Left ventricle myocardium inferior (tissue), 1 donor: Measurements from ENCODE around the gene SATB2. TPM values are rescaled to one million over a fixed set of nuclear protein-coding genes. Genes with fewer than 3 reads are reported as not detected.

Experiments used
- DNase-seq: peaks from one replicate; pipeline ENCODE4 v3.0.0-alpha.2; 2020
- H3K27ac ChIP-seq: fragments of 200-600 bp; replicated peaks from 2 replicates; pipeline ENCODE4 v1.8.0; 2021
- H3K27me3 ChIP-seq: fragments of 200-600 bp; 2 replicates; pipeline ENCODE4 v1.8.0; 2021; ENCODE audit warnings: low read depth
- H3K36me3 ChIP-seq: fragments of 200-600 bp; 2 replicates; pipeline ENCODE4 v1.8.0; 2021
- H3K4me1 ChIP-seq: fragments of 200-600 bp; 2 replicates; pipeline ENCODE4 v1.8.0; 2021
- H3K4me3 ChIP-seq: fragments of 200-600 bp; 2 replicates; pipeline ENCODE4 v1.8.0; 2021; ENCODE audit warnings: mild to moderate bottlenecking, moderate library complexity
- H3K9me3 ChIP-seq: fragments of 200-600 bp; replicated peaks from 2 replicates; pipeline ENCODE4 v1.8.0; 2021
- CTCF ChIP-seq: fragments of 200-600 bp; IDR thresholded peaks from 2 replicates; pipeline ENCODE4 v1.8.0; 2021; ENCODE audit warnings: antibody characterized with exemption, mild to moderate bottlenecking, borderline replicate concordance
- intact Hi-C: fragments of 100-400 bp; cut with micrococcal nuclease; formaldehyde crosslinking; loops from one replicate; pipeline ENCODE4 v1.11.0; 2022
- total RNA-seq: library from RNA; stranded (reverse); fragmentation: NEBNext Ultra II Directional; extraction: Animal tissue kit (Norgen Biotek cat#: 25700); gene quantifications from one replicate; pipeline ENCODE4 v1.2.1, GENCODE V29; 2021
- donor health status: DM: no; HTN: yes; CAD: no; lungs with severe emphysema.

Gene SATB2
- total RNA-seq, 1 donor from 2014 or later, result 1.1 TPM

GRCh38 chr2:199228887-199229819 lies 228.6 kb downstream of the SATB2 start:
- H3K4me3 ChIP-seq, result no peak overlapping the region
- TF ChIP-seq CTCF, result no peak
- no peak for DNase-seq
- H3K9me3 ChIP-seq, result peaks cover 30% of the 10 kb centered on the region
- H3K27me3 ChIP-seq, result no peaks in the 10 kb centered on the region
- intact Hi-C loops, result no loop called here
- H3K4me1 ChIP-seq, result no peaks in the 10 kb centered on the region
- no peak overlapping the region for H3K27ac ChIP-seq
- H3K36me3 ChIP-seq, result no peaks in the 10 kb centered on the region

- no peaks in the 10 kb centered on the region for H3K27me3 ChIP-seq
- H3K27ac ChIP-seq, result no peak overlapping the region
- peaks cover 17% of the 10 kb centered on the region for H3K9me3 ChIP-seq
- no peak for TF ChIP-seq CTCF
- intact Hi-C loops, result no loop called here
- DNase-seq, result no peak
- no peak overlapping the region for H3K4me3 ChIP-seq
- no peaks in the 10 kb centered on the region for H3K4me1 ChIP-seq
- no peaks in the 10 kb centered on the region for H3K36me3 ChIP-seq
Measured at GRCh38 chr2:199223791-199224190, 233.9 kb downstream of the SATB2 start.

GRCh38 chr2:199220920-199221319 lies 236.8 kb downstream of the SATB2 start:
- Histone ChIP-seq H3K4me3 (no peak overlapping the region), H3K27ac (no peak overlapping the region), H3K27me3 (no peaks in the 10 kb centered on the region), H3K36me3 (no peaks in the 10 kb centered on the region), H3K9me3 (peaks cover 17% of the 10 kb centered on the region), H3K4me1 (no peaks in the 10 kb centered on the region)
- intact Hi-C loops, result no loop called here
- no peak for DNase-seq
- no peak for TF ChIP-seq CTCF

GRCh38 chr2:199219551-199219950 lies 238.2 kb downstream of the SATB2 start:
- H3K36me3 ChIP-seq, result no peaks in the 10 kb centered on the region
- H3K9me3 ChIP-seq, result peaks cover 17% of the 10 kb centered on the region
- H3K4me3 ChIP-seq, result no peak overlapping the region
- intact Hi-C loops, result no loop called here
- H3K4me1 ChIP-seq, result no peaks in the 10 kb centered on the region
- H3K27me3 ChIP-seq, result no peaks in the 10 kb centered on the region
- H3K27ac ChIP-seq, result no peak overlapping the region
- no peak for DNase-seq
- TF ChIP-seq CTCF, result no peak
